Activated CD4-positive, CD25-positive, alpha-beta regulatory T cell treated with anti-CD3 and anti-CD28 coated beads, Interleukin-2, amount 50 U/mL, for 24 hours (primary cell): ENCODE results near the gene STUB1.

Experiments
- ATAC-seq, 2 donors: fragments of 150-1000 bp; cut with Tn5 transposase; one replicate each; pipeline ENCODE4 v1.10.0; 2021; ENCODE audit warnings: mild to moderate bottlenecking in 1 of 2, moderate library complexity in 1 of 2

Gene STUB1

DNA sequence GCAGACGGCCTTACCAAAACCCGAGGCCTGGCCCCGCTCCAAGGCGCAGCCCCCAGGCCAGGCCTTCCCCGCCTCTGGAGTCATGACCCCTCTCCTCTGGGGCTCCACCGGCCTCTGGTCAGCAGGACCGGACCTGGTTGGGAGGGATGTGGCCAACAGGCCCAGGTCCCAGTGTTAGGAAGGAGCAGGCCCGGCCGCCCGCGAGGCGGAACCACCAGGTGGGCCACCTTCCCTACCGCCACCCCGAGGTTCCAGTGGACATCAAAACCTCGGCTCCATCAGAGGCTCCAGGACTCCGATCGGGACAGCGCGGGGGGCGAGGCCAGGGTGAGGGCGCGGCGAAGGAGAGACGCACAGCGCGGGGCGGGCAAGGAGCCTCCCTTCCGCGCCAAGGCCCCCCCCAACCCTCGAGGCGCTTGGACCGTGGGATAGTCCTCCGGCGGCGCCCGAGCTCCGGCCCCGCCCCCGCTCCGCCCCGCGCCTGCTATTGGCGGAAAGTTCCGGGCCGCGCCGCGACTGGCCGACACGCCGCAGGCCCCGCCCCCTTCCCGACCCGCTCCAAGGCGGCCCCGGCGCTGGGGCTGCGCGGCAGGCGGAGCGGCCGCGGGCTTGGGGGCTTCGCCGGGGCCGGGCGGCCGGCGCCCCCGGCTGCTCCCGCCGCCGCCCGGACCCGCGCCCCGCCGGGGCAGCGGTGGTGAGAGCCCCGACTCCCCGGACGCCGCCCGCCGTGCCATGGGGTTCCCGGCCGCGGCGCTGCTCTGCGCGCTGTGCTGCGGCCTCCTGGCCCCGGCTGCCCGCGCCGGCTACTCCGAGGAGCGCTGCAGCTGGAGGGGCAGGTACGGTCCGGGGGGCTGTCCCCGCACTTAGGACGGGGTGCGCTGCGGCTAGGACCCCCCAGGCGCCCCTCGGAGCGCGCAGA lies 34.6 kb downstream of the STUB1 start, which contains the start of gene METRN:
Gene METRN, plus strand, starts transcription at position 561 of the 919 bp plus-strand sequence. Its CDS starts 172 bp downstream, at position 733.
- ATAC-seq, result peak; percentile 86 to 89

DNA sequence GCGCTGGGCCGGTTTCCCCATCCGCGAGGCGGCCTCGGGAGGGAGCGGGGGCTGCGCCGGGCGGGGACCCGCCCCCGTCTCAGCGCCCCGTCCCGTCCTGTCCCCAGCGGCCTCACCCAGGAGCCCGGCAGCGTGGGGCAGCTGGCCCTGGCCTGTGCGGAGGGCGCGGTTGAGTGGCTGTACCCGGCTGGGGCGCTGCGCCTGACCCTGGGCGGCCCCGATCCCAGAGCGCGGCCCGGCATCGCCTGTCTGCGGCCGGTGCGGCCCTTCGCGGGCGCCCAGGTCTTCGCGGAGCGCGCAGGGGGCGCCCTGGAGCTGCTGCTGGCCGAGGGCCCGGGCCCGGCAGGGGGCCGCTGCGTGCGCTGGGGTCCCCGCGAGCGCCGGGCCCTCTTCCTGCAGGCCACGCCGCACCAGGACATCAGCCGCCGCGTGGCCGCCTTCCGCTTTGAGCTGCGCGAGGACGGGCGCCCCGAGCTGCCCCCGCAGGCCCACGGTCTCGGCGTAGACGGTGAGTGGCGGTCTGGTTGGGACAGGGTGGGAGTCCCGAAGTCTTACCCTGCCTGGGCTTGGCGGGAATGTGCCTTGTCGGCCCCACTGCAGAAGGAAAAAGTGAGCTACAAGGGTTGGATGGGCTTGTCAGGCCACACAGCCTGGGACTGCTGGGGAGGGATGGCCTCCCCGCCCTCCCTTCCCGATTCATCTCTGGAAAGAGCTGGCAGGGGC lies 35.4 kb downstream of the STUB1 start:
- peak; percentile 20 to 21 for ATAC-seq

DNA sequence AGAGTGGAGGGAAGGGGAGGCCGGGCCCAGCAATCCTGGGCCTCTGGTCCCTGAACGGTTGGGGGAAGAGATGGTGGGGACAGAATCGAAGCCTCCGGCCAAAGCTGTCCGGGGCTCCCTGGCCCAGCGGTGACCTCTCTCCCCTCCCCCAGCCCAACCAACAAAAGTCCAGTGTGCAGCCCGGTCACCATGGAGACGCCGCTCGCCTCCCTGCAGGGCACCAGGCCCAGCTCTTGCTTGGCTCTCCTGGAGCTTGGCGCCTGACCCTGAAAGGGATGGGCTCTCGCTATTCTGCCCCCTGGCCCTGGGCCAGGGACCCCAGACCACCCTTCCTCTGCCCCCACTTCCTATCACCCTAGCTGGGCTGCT lies 36.0 kb downstream of the STUB1 start:
- no peak for ATAC-seq

DNA sequence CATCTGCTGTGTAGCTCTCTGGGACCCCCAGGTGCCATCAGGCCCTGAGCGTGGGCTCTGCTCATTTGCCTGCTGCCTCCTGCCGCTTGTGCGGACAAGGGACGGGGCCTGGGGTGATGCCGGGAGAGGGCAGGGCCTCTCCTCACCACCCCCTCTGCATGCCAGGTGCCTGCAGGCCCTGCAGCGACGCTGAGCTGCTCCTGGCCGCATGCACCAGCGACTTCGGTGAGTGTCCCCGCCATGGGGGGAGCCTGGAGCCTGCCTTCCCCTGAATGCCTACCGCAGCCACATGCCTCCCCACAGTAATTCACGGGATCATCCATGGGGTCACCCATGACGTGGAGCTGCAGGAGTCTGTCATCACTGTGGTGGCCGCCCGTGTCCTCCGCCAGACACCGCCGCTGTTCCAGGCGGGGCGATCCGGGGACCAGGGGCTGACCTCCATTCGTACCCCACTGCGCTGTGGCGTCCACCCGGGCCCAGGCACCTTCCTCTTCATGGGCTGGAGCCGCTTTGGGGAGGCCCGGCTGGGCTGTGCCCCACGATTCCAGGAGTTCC lies 36.6 kb downstream of the STUB1 start:
- no peak for ATAC-seq

DNA sequence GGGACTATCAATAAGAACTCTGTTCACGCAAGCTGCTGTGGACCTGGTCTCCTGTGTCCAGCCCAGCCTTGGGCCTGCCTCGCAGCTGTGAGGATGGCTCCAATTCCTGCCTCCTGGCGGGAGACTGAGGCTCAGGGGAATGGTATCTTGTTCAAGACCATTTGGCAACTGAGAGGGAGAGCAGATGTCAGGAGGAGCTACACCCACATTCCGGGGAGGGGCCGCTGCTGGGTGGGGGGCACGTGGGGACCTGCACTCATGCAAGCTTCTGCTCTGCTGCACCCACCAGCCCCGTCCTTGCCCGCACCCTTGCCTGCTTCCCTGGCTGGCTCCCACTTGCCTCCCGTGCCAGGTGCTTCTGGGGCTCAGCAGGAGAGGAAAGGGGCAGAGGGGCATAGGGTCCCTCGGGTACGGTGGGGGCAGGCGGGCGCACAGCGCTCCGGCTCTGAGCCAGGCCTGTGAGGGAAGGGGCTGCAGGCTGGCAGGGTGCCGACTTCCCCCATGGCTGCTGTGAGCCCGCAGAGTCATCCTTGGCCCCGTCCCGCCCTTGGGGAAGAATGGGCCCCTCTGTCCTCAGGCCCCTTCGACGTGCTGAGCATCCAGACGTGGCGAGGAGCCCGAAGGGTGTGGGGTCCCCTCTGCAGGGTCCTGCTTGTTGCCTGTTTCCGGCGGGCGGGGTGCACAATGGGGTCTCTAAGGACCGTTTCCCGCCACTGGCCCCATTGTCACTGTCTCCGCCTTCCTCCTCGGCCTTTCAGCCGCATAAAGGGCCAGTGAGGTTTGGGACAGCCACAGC lies 37.4 kb downstream of the STUB1 start:
- ATAC-seq, result no peak

DNA sequence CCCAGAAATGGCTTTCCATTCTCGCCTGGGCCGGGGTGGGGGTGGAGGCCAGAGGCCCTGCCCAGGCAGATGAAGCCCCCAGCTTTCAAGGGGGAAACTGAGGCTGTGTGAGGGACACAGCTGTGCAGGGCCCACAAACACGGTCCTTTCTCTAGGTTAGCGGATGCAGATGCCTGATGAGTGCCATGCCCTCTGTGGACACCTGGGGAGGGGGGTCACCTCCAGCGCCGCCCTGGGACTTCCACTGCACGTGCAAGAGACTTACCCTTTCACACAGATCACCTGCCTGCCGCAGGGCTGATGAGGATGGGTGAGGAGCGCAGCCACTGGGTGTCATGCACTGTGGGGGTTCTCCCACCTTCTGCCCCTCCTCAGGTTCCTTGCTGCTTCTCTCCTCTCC lies 38.2 kb downstream of the STUB1 start:
- ATAC-seq, result no peak

DNA sequence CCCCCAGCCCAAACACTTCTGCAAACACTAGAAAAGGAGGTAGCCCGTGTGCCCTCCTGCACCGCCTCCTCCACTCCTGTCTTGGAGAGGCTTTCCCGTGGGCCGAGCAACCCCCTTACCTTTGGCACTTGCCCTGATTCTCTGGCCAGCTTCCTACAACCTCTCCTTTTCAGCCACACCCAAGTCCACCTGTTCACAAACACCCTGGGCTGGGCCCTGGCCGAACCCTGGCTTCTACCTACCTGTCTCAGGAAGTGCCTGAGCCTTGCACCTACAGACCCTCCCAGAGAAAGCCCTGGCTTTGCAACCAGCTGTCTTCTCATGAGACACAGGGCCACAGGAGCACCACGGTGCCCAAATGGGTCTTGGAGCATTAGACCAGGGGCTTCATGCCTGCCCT lies 38.7 kb downstream of the STUB1 start:
- ATAC-seq, result no peak

DNA sequence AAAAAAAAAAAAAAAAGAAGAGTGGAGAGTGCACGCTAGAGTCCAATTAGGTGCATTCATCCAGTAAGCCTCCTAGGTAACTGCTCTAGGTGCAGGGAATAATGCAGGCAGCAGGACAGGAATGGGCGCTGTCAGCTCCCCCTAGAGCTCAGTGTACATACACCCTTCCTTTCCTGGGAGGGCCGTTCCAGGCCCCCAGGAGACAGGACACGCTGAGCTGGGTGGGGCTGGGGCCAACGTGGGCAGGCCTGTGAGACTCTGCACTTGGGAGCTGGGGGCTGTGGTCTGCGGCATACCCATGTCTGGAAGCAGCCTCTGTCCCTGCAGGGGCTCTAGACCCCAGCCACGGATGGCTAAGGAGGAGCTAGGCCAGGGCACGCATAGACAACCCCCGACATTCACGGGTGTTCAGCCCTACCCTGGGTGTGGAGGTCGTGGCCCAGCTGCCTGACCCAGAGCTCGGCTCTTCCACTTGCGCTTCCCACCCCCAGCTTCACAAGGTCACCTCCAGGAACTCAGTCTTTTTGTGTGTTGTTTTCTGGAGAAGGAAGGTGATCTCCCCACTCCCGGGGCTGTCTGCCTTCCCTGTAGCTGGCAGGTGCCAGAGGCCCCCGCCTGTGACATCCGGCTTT lies 39.7 kb downstream of the STUB1 start:
- no peak for ATAC-seq

DNA sequence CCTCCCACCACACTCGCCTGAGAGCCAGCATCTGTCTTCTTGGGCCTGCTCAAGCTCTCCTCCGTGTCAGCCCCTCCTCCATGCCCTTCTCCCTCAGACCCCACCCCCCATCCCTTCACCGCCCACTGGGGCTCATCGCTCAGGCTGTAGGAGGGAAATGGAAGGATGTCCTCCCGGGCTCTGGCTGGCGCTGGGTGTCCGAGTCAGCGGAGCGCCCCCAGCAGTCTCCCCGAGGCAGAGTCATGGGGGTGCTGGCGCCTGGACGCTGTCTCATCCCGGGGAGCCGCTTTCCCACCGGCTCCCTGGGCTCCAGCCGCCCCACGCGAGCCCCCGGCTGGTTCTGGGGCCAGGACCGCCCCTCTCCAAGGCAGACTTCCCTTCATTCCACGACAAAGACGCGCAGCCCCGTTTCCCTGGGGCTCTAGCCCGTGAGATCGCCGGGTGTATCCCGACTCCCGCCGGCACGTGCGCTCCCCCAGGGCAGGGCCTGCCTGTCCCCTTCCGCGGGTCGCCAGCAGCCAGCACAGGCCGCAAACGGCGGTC lies 40.3 kb downstream of the STUB1 start:
- peak; percentile 19 to 25 for ATAC-seq

DNA sequence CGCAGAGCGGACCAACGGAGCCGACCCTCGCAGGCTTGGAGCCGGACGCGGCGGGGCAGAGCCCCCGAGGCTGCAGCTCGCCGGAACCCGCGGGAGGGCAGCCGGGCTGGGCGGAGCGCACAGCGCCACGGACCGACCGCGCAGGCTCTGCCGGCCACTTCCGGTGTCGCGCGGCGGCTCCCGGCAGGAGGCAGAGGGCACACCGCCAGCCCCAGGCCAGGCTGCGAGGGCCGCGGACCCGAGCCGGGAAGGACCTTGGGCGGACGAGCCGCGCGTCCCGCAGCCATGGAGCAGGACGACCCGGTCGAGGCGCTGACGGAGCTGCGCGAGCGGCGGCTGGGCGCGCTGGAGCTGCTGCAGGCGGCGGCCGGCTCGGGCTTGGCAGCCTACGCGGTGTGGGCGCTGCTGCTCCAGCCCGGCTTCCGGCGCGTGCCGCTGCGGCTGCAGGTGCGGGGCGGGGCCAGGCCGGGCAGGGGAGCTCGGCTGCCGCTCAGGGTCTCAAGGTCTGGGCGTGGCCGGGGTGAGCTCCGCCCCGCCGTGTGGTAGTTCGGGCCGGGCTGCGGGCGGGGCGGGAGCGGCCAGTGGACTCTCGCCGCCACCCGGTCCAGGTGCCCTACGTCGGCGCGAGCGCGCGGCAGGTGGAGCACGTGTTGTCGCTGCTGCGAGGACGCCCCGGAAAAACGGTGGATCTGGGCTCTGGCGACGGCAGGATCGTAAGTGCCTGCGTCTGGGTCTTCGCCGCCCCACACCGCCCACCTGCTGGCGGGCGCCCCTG lies 41.0 kb downstream of the STUB1 start, which contains the start of gene ANTKMT:
Gene ANTKMT, plus strand, starts transcription at position 157 of the 775 bp plus-strand sequence. Its CDS starts 129 bp downstream, at position 286.
- ATAC-seq, result peak; percentile 82 to 83

DNA sequence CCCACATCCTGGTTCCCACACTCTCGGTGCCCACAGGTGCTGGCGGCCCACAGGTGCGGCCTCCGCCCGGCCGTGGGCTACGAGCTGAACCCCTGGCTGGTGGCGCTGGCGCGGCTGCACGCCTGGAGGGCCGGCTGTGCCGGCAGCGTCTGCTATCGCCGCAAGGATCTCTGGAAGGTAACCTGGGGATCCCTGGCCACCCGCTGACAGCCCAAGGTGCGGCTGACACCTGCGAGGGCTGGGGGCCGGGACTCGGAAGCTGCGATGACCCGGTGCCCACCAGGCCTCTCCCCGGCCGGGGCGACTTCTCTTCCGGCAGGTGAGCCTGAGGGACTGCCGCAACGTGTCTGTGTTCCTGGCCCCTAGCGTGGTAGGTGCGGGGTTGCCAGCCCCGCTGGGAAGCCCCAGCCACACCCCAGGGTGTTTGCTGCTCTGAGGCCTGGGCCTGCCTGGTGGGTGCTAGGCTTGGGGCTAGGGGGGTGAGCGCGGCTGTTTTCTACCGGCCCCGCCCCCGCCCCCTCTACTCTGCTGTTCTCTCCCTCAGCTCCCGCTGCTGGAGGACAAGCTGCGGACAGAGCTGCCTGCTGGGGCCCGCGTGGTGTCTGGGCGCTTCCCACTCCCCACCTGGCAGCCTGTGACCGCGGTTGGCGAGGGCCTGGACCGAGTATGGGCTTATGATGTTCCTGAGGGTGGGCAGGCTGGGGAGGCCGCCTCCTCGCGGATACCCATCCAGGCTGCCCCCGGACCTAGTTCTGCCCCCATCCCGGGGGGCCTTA lies 41.7 kb downstream of the STUB1 start:
- ATAC-seq, result peak in 1 of 2 donors; percentile 0

DNA sequence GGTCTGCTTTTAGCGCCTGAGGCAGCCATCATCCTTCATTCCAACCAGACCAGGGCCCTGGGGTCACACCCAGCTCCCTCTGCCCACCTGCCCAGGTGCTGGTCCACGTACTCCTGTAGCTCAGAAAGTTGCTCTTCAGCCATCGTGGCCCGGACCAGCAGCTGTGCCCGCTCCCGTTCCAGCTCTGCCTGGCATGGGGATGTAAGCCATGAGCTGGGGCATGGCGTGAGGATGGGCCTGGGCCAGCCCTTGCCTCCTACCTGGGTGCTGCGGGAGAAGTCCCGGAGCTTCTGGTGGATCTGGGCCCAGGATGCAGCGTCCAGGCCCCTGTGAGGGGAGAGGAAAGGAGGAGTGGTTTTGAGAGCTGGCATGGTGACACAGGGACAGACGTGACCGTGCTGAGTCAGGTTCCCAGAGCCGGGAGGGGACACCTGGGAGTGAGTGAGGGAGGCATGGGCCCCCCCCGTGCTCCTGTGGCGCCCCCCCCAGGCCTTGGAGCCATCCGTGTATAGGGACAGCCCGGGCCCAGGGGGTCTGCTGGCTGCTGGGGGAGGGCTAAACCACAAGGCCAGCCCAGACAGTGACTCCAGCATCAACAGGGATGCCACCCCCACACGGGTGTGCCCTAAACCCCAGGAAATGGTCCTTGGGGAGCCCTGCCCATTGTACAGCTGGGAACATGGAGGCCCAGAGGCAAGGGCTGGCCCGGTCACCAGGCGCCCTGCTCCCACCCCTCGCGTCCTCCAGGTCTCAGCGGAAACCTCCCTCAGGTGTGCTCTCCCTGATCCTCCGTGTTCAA lies 42.8 kb downstream of the STUB1 start:
- ATAC-seq, result no peak

DNA sequence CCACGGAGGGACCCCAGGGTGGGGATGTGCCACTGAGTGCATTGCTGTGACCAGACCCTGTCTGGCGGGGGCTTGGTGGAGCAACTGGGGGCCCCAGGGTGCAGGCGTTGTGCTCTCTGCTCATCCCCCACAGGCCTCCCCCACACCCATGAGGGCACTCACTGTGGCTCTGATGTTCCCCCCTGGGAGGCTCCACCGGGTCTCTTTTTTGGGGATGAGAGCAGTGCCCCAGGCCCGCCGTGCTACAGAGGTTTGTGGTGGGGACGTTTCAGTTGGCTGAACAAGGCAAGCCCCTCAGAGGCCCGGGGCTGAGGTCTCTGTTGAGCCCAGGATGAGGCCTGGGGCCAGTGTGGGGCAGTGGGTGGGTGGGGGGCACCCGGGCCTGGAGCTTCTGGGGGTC lies 43.5 kb downstream of the STUB1 start:
- ATAC-seq, result no peak

DNA sequence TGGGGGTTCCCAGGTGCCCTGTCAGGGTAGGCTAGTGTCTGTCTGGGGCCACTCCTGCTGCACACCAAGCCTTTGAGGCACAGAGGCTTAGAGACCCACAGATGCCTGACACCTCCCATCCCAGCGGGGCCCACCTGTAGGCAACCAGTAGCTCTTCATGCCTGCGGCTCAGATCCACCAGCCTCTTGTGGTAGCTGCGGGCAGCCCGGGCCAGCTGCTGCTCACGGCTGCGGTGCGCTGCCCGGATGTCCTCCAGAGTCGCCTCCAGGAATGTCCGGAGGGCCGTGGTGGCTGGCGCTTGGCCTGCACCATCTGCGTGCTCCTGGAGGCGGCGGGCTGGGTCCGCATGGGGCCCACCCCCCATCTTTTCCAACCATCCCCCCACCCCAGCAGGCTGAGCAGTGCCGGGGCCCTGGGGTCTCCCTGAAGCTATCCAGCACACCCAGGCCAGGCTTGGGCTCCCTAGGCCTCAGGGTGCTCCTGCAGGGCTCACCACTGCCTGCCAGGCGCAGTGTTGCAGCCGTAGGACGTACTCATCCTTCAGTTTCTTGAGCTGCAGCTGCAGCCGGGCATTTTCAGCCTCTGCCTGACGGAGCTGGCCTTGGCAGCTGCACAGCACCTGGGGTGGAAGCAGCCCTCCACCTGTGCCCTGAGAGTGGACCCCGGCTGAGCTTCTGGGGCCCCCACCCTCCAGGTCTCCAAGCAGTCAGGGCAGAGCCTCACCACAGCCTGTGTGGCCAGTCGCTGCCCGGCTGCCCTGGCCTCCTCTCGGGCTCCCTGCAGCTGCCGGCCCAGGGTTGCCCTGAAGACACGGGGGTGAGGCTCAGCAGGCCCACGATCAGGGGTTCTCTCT lies 44.2 kb downstream of the STUB1 start:
- ATAC-seq, result no peak

DNA sequence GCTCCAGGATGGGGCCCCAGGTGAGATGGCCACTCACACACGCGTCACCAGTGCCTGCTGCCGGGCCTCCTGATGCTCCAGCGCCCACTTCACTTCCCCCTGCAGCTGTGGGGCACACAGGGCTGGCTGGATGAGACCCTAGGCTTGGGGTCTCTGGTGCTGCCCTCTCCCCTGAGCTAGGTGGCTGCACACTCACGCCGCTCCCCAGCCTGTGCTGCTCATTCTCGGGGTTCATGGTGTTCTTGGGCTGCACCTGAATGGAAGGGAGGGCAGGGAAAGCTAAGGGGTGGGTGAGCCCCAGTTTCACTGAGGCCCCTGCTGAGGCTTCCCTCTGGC lies 44.8 kb downstream of the STUB1 start:
- no peak for ATAC-seq

DNA sequence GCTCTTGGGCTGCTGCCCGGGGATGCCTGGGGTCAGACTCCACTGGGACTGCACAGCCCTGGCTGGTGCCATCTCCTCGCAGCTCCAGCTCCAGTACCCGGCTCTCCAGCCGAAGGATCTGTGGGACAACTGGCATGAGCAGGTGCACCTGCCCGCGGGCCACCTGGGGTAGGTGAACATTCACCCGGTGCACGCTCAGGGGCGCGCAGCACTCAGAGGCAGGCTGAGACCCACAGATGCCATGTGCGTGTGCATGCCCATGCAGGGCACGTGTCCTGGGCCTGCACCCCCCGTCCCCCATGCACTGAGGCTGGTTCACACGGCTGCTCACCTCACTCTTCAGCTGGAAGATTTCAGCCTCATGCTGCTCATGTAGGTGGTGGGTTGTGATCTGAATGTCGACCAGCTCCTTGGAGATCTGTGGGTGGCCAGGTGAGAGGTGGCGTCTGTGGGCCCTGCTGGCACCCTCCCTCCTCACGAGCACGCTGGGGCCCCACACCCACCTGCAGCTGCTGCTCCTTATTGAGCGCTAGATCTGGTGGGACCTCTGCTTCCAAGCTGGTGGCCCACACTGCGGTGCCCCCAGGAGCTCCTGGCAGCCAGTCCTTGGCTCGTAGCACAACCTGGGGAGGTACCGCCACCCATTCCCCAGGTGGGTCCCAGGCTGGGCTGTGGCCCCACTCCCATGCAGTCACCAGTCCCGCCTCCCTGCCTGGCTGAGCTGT lies 45.4 kb downstream of the STUB1 start:
- no peak for ATAC-seq

DNA sequence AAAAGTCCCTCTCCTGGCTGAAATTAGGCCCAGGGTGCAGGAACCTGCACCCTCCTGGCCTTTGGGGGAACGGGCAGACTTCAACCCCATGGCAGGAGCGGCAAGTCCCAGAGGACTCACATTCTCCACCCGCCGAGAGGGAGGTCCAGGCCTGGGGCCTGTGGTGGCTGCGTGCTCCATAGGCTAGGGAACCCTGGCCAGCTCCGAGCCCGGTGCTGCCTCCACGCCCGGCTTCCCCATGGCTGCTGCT lies 45.9 kb downstream of the STUB1 start:
- no peak for ATAC-seq
